Measurements from ENCODE around the gene FCMR. TPM values are rescaled to one million over a fixed set of nuclear protein-coding genes. Genes with fewer than 3 reads are reported as not detected.

The FCMR gene
- total RNA-seq, 2 donors from 2014 or later, result 2.3 TPM; not detected in 1

DNA sequence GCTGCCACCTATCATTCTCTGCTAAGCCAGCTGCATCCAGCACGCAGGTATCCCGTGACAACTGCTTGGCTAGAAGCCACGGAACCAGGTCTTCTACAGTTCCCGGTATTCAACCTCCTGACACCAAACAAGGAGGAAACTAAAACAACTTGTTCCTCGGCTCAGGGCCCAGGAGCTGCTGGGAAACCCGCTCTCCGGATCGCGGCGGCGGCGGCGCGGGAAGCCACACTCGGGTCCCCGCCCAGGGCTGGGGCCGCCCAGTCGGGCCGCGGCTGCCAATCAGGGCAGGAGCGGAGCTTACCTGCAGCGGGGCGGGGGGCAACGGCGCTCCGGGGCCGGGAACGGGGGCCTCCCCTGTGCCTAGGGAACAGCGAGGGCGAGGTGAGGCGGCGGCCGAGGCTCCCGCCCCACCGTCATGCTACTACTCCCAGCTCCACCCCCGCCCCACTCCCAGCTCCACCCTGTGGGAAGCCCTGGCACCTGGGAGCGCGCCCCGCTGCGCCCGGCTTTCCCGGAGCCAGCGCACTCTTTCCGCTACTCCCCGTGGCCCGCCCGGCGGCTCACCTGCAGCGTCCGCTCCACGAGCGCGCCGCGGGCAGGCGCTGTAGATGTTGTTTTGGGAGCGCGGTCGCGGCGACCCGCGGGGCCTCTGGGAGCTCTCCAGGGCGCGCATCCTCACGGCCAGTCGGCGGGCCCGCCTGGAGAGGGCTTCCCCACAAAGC lies 12.4 kb downstream of the FCMR start:
- H3K4me1 ChIP-seq, result peaks cover 26% of the 10 kb centered on the region
- peak; percentile 92 to 96 (median 94) for DNase-seq
- H3K9me3 ChIP-seq, result no peaks in the 10 kb centered on the region
- H3K27ac ChIP-seq, result peak overlapping the region; percentile 80 to 89 (median 86)
- peak; percentile 87 for ATAC-seq
- no peaks in the 10 kb centered on the region for H3K27me3 ChIP-seq
- intact Hi-C loops (cut with DNase I), result no loop called here
- 0 to 1% methylated on average over 7 to 69 of the region's 69 CpGs for WGBS, 2 donors
- peak overlapping the region; percentile 9 to 20 for H3K4me3 ChIP-seq
- TF ChIP-seq POLR2A (IDR thresholded peaks at IDR 0.05), result peak; percentile 16 to 67 (median 64)
- no peak for TF ChIP-seq CTCF (IDR thresholded peaks at IDR 0.05)
- H3K36me3 ChIP-seq (replicated peaks in 1 of 2; ENCODE audit: insufficient read depth in 1 of 2, low read depth in 2 of 2), result no peaks in the 10 kb centered on the region

- peaks cover 26% of the 10 kb centered on the region for H3K4me1 ChIP-seq
- no peak overlapping the region for H3K27ac ChIP-seq
- no peaks in the 10 kb centered on the region for H3K27me3 ChIP-seq
- no peaks in the 10 kb centered on the region for H3K36me3 ChIP-seq (replicated peaks in 1 of 2; ENCODE audit: insufficient read depth in 1 of 2, low read depth in 2 of 2)
- ATAC-seq (no peak), DNase-seq (no peak)
- intact Hi-C loops (cut with DNase I), result no loop called here
- WGBS, 2 donors, result 67 to 71% methylated on average over 10 of the region's 10 CpGs
- TF ChIP-seq CTCF (IDR thresholded peaks at IDR 0.05) (no peak), POLR2A (IDR thresholded peaks at IDR 0.05) (no peak)
- no peaks in the 10 kb centered on the region for H3K9me3 ChIP-seq
- H3K4me3 ChIP-seq, result no peak overlapping the region
Measured at GRCh38 chr1:206908038-206908437, 13.7 kb downstream of the FCMR start.

DNA sequence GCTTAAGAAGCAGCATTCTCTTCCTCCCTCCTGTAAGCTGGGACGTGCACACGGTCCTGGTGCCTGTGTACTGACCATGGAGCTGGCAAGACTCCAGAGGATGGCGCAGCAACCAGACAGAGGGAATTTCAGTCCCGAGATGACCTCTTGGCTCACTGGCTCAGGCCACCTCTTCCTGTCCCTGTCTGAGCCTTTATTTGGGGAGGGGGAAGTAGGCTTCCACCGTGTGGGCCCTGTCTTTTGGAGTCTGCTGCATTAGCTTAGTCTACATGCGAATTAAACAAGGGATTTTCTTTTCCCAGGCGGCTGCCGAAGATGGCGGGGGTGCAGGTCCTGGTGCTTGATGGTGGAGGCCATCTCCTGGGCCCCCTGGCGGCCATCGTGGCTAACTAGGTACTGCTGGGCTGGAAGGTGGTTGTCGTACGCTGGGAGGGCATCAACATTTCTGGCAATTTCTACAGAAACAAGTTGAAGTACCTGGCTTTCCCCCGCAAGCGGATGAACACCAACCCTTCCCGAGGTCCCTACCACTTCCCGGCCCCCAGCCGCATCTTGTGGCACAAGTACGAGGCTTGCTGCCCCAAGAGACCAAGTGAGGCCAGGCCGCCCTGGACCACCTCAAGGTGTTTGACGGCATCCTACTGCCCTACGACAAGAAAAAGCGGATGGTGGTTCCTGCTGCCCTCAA lies 14.3 kb downstream of the FCMR start:
- ATAC-seq (no peak), DNase-seq (peak in 2 of 4 donors; percentile 39 to 50)
- no peak overlapping the region for H3K4me3 ChIP-seq
- H3K9me3 ChIP-seq, result no peaks in the 10 kb centered on the region
- TF ChIP-seq CTCF (IDR thresholded peaks at IDR 0.05) (peak in 3 of 7 experiments; percentile 11 to 28 (median 23)), POLR2A (IDR thresholded peaks at IDR 0.05) (no peak)
- no peaks in the 10 kb centered on the region for H3K27me3 ChIP-seq
- H3K36me3 ChIP-seq (replicated peaks in 1 of 2; ENCODE audit: insufficient read depth in 1 of 2, low read depth in 2 of 2), result no peaks in the 10 kb centered on the region
- intact Hi-C loops (cut with DNase I), result no loop called here
- H3K27ac ChIP-seq, result no peak overlapping the region
- peaks cover 26% of the 10 kb centered on the region for H3K4me1 ChIP-seq
- 76 to 81% methylated on average over 23 of the region's 23 CpGs for WGBS, 2 donors

DNA sequence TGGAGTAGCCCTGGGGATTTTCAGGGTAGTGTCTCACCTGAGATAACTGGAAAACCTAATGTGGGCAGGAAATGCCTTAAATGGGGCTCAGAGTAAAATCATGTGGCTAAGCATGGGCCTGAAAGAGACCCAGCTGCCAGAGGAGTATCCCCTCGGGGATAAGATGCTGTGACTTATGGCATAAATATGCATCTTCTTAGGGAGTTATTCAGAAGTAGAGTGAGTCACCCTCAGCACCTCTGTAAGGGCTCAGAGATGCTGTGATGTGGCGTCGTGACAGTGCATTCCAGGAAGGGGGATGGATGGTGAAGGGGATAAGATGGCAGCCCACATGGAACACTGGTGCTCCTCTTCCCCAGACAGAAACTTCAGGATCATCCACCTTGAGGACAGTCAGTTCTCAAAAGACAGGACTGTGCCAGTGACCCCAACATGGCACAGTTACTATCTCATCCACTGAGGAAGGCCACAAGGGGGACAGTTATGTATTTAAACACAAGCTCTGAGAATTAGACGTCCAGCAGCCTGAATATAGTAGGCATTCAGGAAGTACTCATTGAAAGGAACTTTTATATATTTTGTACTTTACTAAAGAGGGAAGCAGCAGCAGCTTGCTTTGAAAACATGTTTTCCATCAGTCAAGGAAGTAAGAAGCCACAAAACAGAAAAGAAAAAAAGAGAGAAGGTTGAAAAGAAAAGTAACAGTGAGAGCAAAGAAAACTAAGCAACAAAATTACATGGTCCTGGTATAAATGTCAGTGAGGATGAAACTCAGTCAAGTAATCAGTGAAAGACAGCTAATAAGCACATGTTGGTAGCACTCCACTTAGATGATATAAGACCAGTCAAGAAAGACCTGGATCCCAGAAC lies 16.2 kb downstream of the FCMR start:
- no peak overlapping the region for H3K4me3 ChIP-seq
- TF ChIP-seq POLR2A (IDR thresholded peaks at IDR 0.05), result no peak
- no peak for TF ChIP-seq CTCF (IDR thresholded peaks at IDR 0.05)
- H3K4me1 ChIP-seq, result peaks cover 20% of the 10 kb centered on the region
- 69 to 81% methylated on average over 4 of the region's 4 CpGs for WGBS, 2 donors
- H3K9me3 ChIP-seq, result no peaks in the 10 kb centered on the region
- H3K36me3 ChIP-seq (replicated peaks in 1 of 2; ENCODE audit: insufficient read depth in 1 of 2, low read depth in 2 of 2), result no peaks in the 10 kb centered on the region
- ATAC-seq (no peak), DNase-seq (no peak)
- H3K27ac ChIP-seq, result no peak overlapping the region
- H3K27me3 ChIP-seq, result no peaks in the 10 kb centered on the region
- intact Hi-C loops (cut with DNase I), result no loop called here
